GM23248 (cell line): ENCODE measurements around the gene CHRNA9. TPM values are rescaled to one million over a fixed set of nuclear protein-coding genes. Genes with fewer than 3 reads are reported as not detected.
"Not testable (repeated sequence)": the region's sequence is repeated elsewhere in the genome, so short reads cannot be mapped to it uniquely, and the experiment has no call there.

Experiments
- DNase-seq: peaks from one replicate; pipeline ENCODE4 v3.0.0-alpha.2; 2015
- H2AFZ ChIP-seq: fragments of 200-600 bp; sonication (generic); 2 replicates; pipeline ENCODE4 v1.6.1; 2016; ENCODE audit warnings: antibody characterized with exemption
- H3F3A ChIP-seq: fragments of 200-600 bp; sonication (generic); 2 replicates; pipeline ENCODE4 v1.6.1; 2016; ENCODE audit warnings: mild to moderate bottlenecking, antibody characterized with exemption, mixed run types; ENCODE audit not compliant: insufficient read depth
- H3K27ac ChIP-seq: fragments of 200-600 bp; sonication (generic); 2 replicates; pipeline ENCODE4 v1.5.1; 2016; ENCODE audit warnings: mild to moderate bottlenecking
- H3K27me3 ChIP-seq: fragments of 200-600 bp; sonication (generic); replicated peaks from 2 replicates; pipeline ENCODE4 v1.6.1; 2016; ENCODE audit warnings: mild to moderate bottlenecking; ENCODE audit not compliant: insufficient read depth
- H3K36me3 ChIP-seq: fragments of 200-600 bp; sonication (generic); 2 replicates; pipeline ENCODE4 v1.6.1; 2016; ENCODE audit warnings: low read depth, mild to moderate bottlenecking
- H3K4me1 ChIP-seq: fragments of 200-600 bp; sonication (generic); 2 replicates; pipeline ENCODE4 v1.6.1; 2016; ENCODE audit warnings: mild to moderate bottlenecking; ENCODE audit not compliant: insufficient read depth
- H3K4me2 ChIP-seq: fragments of 200-600 bp; sonication (generic); one replicate; pipeline ENCODE4 v1.6.1; 2016; ENCODE audit warnings: mild to moderate bottlenecking; ENCODE audit not compliant: unreplicated experiment
- H3K4me3 ChIP-seq: fragments of 200-600 bp; sonication (generic); 2 replicates; pipeline ENCODE4 v1.5.1; 2016; ENCODE audit warnings: mild to moderate bottlenecking
- H3K79me2 ChIP-seq: fragments of 200-600 bp; sonication (generic); 2 replicates; pipeline ENCODE4 v1.6.1; 2016; ENCODE audit warnings: mild to moderate bottlenecking; ENCODE audit not compliant: insufficient read depth
- H3K9ac ChIP-seq: fragments of 200-600 bp; sonication (generic); 2 replicates; pipeline ENCODE4 v1.6.1; 2016; ENCODE audit warnings: mild to moderate bottlenecking
- H3K9me2 ChIP-seq: fragments of 200-600 bp; sonication (generic); 2 replicates; pipeline ENCODE4 v1.6.1; 2016; ENCODE audit warnings: mixed run types, mild to moderate bottlenecking, moderate library complexity; ENCODE audit not compliant: insufficient read depth
- H3K9me3 ChIP-seq: fragments of 200-600 bp; sonication (generic); one replicate; pipeline ENCODE4 v1.6.1; 2017; ENCODE audit warnings: low read depth
- H4K20me1 ChIP-seq: fragments of 200-600 bp; sonication (generic); 2 replicates; pipeline ENCODE4 v1.6.0; 2016; ENCODE audit not compliant: insufficient read depth
- EZH2 ChIP-seq: fragments of 200-600 bp; sonication (generic); IDR thresholded peaks from 2 replicates; pipeline ENCODE4 v1.6.1; 2018; ENCODE audit warnings: antibody characterized with exemption, mild to moderate bottlenecking; ENCODE audit not compliant: insufficient read depth, poor library complexity, severe bottlenecking
- EZH2phosphoT487 ChIP-seq: fragments of 200-600 bp; sonication (generic); IDR thresholded peaks from 2 replicates; pipeline ENCODE4 v1.6.1; 2018; ENCODE audit warnings: antibody characterized with exemption, moderate library complexity, mild to moderate bottlenecking, low read depth; ENCODE audit not compliant: insufficient read depth
- WGBS, 2 experiments: methylation state at CpG; one replicate each; pipeline ENCODE4 v1.1.6; 2015 to 2017; ENCODE audit warnings: low lambda C conversion rate in 2 of 2, low coverage in 1 of 2; ENCODE audit errors: missing lambda C conversion rate in 2 of 2; 5-methylcytosine and 5-hydroxymethylcytosine counted together
- in situ Hi-C: fragments of 300-500 bp; cut with MboI; formaldehyde crosslinking; loops from 2 replicates; pipeline ENCODE4 v1.15.0; 2020
- polyA plus RNA-seq: library from polyadenylated mRNA; unstranded; fragments of >200 nt; fragmentation: Nextera tagmentation; extraction: Ambion mirVana; gene quantifications from 2 replicates; pipeline ENCODE4 v1.2.1, GENCODE V29; 2016
- total RNA-seq: library from RNA; depleted of rRNA; stranded (reverse); fragments of >200 nt; shearing (Covaris generic); gene quantifications from 2 replicates; pipeline ENCODE4 v1.2.3, GENCODE V29; 2014; rRNA removed

CHRNA9 gene
- total RNA-seq (0.51 and 0.97 TPM in 2 replicates), polyA plus RNA-seq (0.41 and 1.2 TPM in 2 replicates)

GRCh38 chr4:40334591-40335524, at the start of gene CHRNA9:
TSS of gene CHRNA9 (plus strand) at chr4:40335333. CDS start at chr4:40335468, 135 bp downstream.
- WGBS, 2 experiments: 43 to 49% methylated on average over 12 of the region's 12 CpGs
- no peaks in the 10 kb centered on the region for H3K9me2 ChIP-seq
- no peaks in the 10 kb centered on the region for H3K9me3 ChIP-seq
- H3K27ac ChIP-seq: peak within 1 kb of the TSS; percentile 67
- peaks cover 33% of the 10 kb centered on the region for H3F3A ChIP-seq
- H3K27me3 ChIP-seq: no peaks in the 10 kb centered on the region
- TF ChIP-seq EZH2: no peak
- TF ChIP-seq EZH2phosphoT487: no peak
- peak within 1 kb of the TSS; percentile 59 for H3K4me2 ChIP-seq
- no peaks in the 10 kb centered on the region for H3K36me3 ChIP-seq
- H3K79me2 ChIP-seq: no peaks in the 10 kb centered on the region
- peak within 1 kb of the TSS; percentile 17 for H3K4me3 ChIP-seq
- H4K20me1 ChIP-seq: no peaks in the 10 kb centered on the region
- peak within 1 kb of the TSS; percentile 45 for H3K9ac ChIP-seq
- peaks cover 36% of the 10 kb centered on the region for H3K4me1 ChIP-seq
- DNase-seq: peak; percentile 41
- H2AFZ ChIP-seq: peak within 1 kb of the TSS; percentile 44
- in situ Hi-C loops: no loop called here

- in situ Hi-C loops: no loop called here
- Histone ChIP-seq H3K9me2 (no peaks in the 10 kb centered on the region), H3K9ac (no peak overlapping the region), H3K79me2 (no peaks in the 10 kb centered on the region), H3K4me2 (no peak overlapping the region), H3K36me3 (no peaks in the 10 kb centered on the region), H3K9me3 (no peaks in the 10 kb centered on the region), H3K4me1 (peaks cover 4% of the 10 kb centered on the region), H3K27me3 (no peaks in the 10 kb centered on the region), H3K4me3 (no peak overlapping the region), H3F3A (0 out of 2 replicates have a peak, but pooled peaks cover 8% of the 10 kb centered on the region), H2AFZ (no peak overlapping the region), H4K20me1 (no peaks in the 10 kb centered on the region), H3K27ac (no peak overlapping the region)
- DNase-seq: no peak
- no peak for TF ChIP-seq EZH2
- TF ChIP-seq EZH2phosphoT487: no peak
- WGBS, 2 experiments: 66 to 75% methylated on average over 5 of the region's 5 CpGs
Measured at GRCh38 chr4:40285692-40286091, 49.4 kb upstream of the CHRNA9 start.

- Histone ChIP-seq H3K27ac (no peak overlapping the region), H3K79me2 (no peaks in the 10 kb centered on the region), H2AFZ (no peak overlapping the region), H4K20me1 (no peaks in the 10 kb centered on the region), H3K9me2 (no peaks in the 10 kb centered on the region), H3F3A (peaks cover 24% of the 10 kb centered on the region), H3K9me3 (no peaks in the 10 kb centered on the region), H3K4me1 (peaks cover 7% of the 10 kb centered on the region), H3K9ac (no peak overlapping the region), H3K27me3 (no peaks in the 10 kb centered on the region), H3K4me3 (no peak overlapping the region), H3K36me3 (no peaks in the 10 kb centered on the region), H3K4me2 (no peak overlapping the region)
- no peak for DNase-seq
- in situ Hi-C loops: no loop called here
- WGBS, 2 experiments: 90 to 93% methylated on average over 8 of the region's 8 CpGs
- TF ChIP-seq EZH2phosphoT487 (no peak), EZH2 (no peak)
Measured at GRCh38 chr4:40288566-40288965, 46.6 kb upstream of the CHRNA9 start.

- H4K20me1 ChIP-seq: no peaks in the 10 kb centered on the region
- H3K9me2 ChIP-seq: no peaks in the 10 kb centered on the region
- H3K4me2 ChIP-seq: no peak overlapping the region
- H3K36me3 ChIP-seq: no peaks in the 10 kb centered on the region
- no peak overlapping the region for H3K4me3 ChIP-seq
- H3F3A ChIP-seq: peaks cover 24% of the 10 kb centered on the region
- no peaks in the 10 kb centered on the region for H3K27me3 ChIP-seq
- TF ChIP-seq EZH2: no peak
- no peak for TF ChIP-seq EZH2phosphoT487
- H2AFZ ChIP-seq: no peak overlapping the region
- no peaks in the 10 kb centered on the region for H3K9me3 ChIP-seq
- H3K79me2 ChIP-seq: no peaks in the 10 kb centered on the region
- peaks cover 7% of the 10 kb centered on the region for H3K4me1 ChIP-seq
- DNase-seq: no peak
- H3K9ac ChIP-seq: no peak overlapping the region
- no peak overlapping the region for H3K27ac ChIP-seq
- 77 to 86% methylated on average over 7 of the region's 7 CpGs for WGBS, 2 experiments
- in situ Hi-C loops: no loop called here
Measured at GRCh38 chr4:40289366-40290188, 45.6 kb upstream of the CHRNA9 start.

- H3K4me2 ChIP-seq, H3K9ac ChIP-seq, in situ Hi-C loops, H3K9me3 ChIP-seq, H2AFZ ChIP-seq, H3K9me2 ChIP-seq, H4K20me1 ChIP-seq, H3K79me2 ChIP-seq, H3K27me3 ChIP-seq, H3K4me1 ChIP-seq, H3K36me3 ChIP-seq, H3K4me3 ChIP-seq, H3K27ac ChIP-seq: not testable (repeated sequence)
- WGBS, 2 experiments: 47 to 53% methylated on average over 2 of the region's 2 CpGs
- peak; percentile 36 for DNase-seq
- H3F3A ChIP-seq: peaks cover 27% of the 10 kb centered on the region
Measured at GRCh38 chr4:40290611-40291186, 44.4 kb upstream of the CHRNA9 start.
